Activated T-helper 1 cell treated with anti-CD3 and anti-CD28 coated beads, Interleukin-2, amount 50 U/mL, for 16 hours (primary cell): ENCODE results near the gene ABCA1.
A peak's percentile ranks its signal among the peaks of the same experiment; 100 is the strongest.
"Not testable (repeated sequence)": the region's sequence is repeated elsewhere in the genome, so short reads cannot be mapped to it uniquely, and the experiment has no call there.

Source experiments
- DNase-seq, 2 donors: peaks; one replicate each; pipeline ENCODE4 v3.0.0-alpha.2; 2020; ENCODE audit warnings: low read depth in 1 of 2, low spot score in 1 of 2

ABCA1 gene

GRCh38 chr9:104927912-104928740, at the start of gene ABCA1:
TSS of gene ABCA1 (minus strand) at chr9:104928155. CDS start at chr9:104903679, 24,476 bp downstream.
- DNase-seq, result peak; percentile 22 to 37

- no peak for DNase-seq
Measured at GRCh38 chr9:104977580-104977979, 49.6 kb upstream of the ABCA1 start.

DNA sequence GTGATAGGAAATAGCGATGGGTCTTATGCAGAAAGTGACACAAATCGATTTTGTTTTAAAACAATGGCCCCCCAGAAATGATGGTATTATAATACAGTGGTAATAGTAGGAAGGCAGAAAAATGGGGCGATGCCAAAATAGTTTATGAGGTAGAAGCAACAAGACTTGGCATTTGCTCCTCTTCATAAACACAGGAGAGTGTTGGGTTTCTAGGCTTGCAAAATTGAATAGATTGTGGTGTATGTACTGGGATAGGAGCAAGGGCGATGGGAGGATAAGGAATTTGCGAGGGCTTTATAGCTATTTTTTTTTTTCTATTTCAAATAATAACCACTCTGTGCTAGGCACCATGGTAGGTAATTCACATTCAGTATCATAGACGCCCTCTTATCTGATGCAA, 49.2 kb upstream of the ABCA1 start:
- no peak for DNase-seq

- not testable (repeated sequence) for DNase-seq
Measured at GRCh38 chr9:104975966-104976595, 48.1 kb upstream of the ABCA1 start.

- DNase-seq, result no peak
Measured at GRCh38 chr9:104974053-104974962, 46.4 kb upstream of the ABCA1 start.

DNA sequence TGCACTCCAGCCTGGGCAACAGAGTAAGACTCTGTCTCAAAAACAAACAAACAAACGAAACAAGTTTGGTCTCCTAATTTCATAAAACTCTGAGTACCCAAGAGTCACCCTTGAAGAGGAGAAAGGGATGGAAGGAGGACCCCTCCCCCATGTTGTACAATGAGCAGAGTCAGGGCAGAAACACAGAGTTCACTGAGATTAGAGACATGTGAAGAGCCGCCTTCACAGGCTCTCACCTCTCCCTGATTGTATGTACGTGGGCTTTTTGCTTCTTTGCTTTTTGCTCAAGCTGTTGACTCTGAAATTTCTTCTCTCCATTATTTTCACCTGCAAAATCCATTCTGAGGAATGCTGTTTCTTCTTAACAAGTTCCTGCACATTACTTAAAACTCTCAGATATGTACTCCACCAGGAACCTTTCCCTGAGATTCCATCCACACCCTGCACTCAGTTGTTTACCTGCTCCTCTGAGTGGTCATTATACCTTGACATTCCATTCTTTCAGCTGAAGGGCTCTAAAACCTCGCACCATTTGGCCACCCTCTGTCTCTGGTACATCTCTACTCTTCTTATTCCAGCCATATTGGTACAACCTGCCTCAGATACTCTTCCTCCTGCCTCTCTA, 44.4 kb upstream of the ABCA1 start:
- DNase-seq, result no peak

DNA sequence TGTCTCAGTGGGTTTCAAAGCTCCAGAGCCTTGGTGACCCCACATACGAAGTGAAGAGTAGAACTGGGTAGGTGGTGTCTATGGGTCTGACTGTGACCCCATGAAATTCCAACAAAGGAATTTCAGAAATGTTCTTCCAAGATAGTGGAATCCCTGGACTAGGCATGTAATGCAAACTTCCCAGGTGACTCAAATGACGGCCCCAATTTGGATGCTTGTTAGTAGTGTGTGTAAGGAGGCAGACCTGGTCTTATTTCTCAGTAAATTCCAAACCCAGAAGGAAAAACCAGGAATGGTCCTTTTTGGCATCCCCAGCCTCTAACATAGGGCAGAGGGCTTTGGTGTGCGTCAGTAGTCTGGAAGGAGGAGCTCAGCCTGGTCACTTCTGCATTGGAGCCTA, 43.6 kb upstream of the ABCA1 start:
- DNase-seq, result no peak

GRCh38 chr9:104970271-104970987, 42.5 kb upstream of the ABCA1 start:
- DNase-seq, result no peak

- DNase-seq, result no peak
Measured at GRCh38 chr9:104969116-104969515, 41.2 kb upstream of the ABCA1 start.

GRCh38 chr9:104968025-104968982, 40.3 kb upstream of the ABCA1 start:
- DNase-seq, result peak; percentile 73

- no peak for DNase-seq
Measured at GRCh38 chr9:104963076-104963475, 35.1 kb upstream of the ABCA1 start.

DNA sequence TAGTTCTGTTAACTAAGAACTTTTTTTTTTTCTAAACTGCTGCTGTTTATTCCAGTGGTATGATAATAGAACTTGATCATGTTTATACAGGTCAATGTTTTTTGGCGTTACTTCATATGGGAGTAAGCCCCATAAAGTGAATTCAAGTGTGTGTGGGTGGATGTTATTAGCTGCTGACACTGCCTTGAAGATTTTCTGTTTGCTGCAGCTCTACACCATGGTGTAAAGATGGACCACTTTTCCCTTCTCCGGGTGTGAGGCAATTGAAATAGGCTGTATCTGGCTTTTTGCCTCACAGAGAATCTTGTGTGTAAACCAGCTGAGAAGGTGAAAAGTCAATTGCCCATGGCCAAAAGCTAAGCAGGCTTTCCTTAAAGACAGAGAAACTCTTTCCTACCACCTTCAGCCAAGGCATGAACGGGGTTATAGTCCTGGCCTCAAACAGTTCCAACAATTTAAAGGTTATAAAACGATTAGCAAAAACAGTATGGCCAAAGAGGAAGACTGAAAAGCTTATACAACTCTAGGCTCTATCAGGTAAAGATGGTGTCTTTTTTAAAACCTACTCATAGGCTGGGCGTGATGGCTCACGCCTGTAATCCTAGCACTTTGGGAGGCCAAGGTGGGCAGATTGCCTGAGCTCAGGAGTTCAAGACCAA, 33.9 kb upstream of the ABCA1 start:
- DNase-seq, result no peak

DNA sequence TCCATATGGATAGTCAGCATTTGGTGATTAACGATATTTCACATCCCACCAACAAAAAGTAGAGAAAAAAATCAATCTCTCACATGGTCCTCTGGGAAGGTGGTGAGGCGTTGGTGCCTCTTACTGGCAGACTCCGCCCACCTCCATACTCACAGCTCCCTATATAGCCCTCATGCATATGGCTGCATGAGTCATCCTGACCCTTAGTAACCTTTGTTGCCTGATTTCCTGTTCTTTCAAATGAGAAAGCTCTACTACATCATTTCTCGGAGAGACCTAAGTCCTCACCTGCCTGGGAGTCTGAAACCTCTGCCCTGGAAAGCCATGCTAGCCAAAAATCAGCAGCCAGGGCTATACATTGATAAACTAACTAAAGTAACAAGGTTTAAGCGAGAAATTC, 33.3 kb upstream of the ABCA1 start:
- DNase-seq, result peak in 1 of 2 donors; percentile 6

DNA sequence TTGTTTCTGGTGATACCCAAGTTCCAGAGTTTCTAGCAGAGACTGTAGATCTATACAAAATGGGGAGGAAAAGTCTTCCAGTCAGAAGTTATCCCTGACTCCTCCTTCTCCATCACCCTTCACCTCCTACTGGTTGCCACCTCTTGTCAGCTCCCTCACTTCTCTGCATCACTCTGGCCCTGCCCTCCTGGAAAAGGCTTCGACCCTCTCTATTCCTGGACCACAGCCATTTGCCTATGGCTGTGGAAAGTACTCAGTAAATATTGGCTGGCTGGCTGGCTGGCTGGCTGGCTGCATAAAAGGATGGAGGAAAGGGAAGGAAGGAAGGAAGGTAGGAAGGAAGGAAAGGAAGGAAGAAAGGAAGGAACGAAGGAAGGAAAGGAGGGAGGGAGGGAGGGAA, 32.7 kb upstream of the ABCA1 start:
- no peak for DNase-seq

DNA sequence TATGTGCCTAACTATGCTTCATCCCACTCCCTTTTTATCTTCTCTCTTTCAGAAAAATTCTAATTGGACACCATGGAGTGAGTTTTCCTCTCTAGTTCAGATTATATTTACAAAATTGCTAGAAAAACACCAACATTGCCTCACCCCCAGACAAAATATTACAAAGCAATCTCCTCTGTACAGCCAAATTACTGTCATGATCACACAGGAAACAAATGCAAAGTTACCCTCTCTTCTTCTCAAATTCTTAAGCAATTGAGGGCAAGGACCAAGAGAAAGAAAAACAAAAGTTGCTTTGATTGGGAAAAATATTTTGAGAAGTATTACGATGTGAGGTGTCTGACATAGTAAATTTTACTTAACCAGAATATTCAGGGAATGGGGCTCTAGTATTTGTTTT, 30.8 kb upstream of the ABCA1 start:
- DNase-seq, result no peak

DNA sequence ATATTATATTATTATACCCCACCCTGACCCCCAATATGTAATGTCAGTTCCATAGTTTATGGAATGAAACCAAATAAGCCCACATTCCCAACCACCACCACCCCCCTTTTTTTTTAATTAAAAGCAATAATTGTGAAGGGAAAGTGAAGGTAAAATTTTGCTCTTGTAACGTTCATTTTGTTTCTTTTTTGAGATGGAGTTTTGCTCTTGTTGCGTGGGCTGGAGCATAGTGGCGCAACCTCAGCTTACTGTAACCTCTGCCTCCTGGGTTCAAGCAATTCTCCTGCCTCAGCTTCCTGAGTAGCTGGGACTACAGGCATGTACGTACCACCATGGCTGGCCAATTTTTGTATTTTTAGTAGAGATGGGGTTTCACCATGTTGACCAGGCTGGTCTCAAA, 30.1 kb upstream of the ABCA1 start:
- not testable (repeated sequence) for DNase-seq

DNA sequence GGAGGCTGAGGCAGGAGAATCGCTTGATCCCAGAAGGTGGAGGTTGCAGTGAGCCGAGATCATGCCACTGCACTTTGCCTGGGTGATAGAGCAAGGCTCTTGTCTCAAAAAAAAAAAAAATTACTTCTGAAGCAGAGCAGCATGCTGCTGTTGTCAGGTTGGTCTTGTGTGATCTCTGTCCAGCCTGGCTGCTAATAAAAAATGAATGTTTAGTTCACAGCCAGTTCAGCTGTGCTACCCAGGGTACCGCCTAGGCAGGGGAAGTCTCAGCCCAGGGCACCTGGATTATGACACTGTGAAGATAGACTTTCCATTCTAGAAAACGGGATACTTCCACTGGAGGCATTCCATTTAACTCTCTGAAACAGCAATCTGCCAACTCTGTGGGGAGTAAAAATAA, 23.5 kb upstream of the ABCA1 start:
- DNase-seq, result no peak

- DNase-seq, result no peak
Measured at GRCh38 chr9:104950838-104951237, 22.9 kb upstream of the ABCA1 start.

- DNase-seq, result no peak
Measured at GRCh38 chr9:104948277-104948676, 20.3 kb upstream of the ABCA1 start.
